Stromal cell of bone marrow (primary cell): ENCODE data around the gene CSF2RB.

Source experiments
- DNase-seq: peaks from one replicate; pipeline ENCODE4 v3.0.0-alpha.2; 2012; ENCODE audit warnings: low read depth

Gene CSF2RB

GRCh38 chr22:36891646-36892045 is 21.8 kb upstream of the CSF2RB start:
- no peak for DNase-seq

DNA sequence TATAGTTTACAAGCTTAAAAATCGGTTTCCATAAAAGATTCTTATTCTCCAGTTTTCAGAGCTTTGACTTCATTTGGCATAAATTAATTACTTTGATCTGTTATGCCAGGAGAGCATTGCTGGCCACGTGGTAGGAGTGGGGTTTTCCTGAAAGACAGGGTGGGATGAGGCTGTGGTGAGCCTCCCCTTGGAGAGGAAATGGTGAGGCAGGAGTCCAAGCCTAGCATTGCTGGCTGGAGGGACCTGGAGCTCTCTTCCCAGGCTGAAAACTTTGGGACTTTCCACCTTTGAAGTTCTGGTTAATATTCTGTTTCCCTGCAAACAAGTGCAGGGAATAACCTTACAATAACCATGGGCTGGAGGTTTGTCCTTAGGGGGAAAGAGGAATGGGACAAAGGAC is 21.1 kb upstream of the CSF2RB start:
- no peak for DNase-seq

DNA sequence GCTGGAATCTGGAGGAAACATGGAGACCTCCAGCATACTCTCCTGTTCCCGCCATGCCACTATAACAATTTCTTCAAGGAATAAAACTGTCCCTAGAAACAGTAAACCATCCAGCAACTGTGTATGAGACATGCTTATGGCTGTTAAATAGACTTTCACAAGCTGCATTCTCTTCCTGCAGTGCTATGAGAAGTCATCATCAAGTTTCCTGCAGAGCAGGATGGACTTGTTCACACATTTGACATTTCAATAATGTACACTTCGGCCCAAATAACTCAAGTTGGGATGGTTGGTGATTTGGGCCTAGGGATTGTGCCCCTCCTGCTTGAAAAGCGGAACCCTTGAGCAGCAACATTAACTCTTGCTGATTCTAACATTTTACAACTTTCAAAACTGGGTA is 20.2 kb upstream of the CSF2RB start:
- DNase-seq, result no peak

DNA sequence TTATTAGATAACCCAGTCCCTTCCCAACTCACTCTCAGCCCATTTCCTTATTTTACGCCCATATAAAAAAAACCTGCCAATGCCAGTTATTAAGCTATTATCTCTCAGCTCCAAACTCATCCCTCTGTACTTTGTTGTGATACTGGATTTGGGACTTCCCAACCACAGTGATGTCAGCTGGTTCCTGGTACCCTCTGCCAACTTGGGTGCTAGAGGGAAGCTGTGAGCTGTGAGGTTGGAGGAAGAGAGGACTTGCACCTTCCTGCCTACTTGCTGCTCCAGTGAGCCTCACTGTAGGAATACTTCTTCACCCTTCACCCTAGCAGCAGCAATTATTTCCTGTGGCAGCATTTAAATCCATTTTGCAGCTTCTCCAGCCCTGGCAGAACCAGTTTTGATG is 19.2 kb upstream of the CSF2RB start:
- no peak for DNase-seq

DNA sequence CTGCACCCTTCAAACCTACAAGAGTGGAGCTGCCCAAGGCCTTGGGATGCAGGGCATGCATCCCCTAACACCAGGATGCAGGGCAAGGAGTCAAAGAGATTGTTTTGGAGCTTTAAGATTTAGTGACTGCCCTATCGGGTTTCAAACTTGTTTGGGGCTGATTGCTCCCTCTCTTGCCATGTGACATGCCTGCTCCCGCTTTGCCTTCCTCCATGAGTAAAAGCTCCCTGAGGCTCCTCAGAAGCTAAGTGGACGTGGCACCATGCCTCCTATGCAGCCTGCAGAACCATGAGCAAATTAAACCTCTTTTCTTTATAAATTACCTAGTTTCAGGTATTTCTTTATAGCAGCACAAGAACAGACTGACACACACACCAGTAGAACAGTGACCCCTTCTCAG is 15.8 kb upstream of the CSF2RB start:
- DNase-seq, result no peak

DNA sequence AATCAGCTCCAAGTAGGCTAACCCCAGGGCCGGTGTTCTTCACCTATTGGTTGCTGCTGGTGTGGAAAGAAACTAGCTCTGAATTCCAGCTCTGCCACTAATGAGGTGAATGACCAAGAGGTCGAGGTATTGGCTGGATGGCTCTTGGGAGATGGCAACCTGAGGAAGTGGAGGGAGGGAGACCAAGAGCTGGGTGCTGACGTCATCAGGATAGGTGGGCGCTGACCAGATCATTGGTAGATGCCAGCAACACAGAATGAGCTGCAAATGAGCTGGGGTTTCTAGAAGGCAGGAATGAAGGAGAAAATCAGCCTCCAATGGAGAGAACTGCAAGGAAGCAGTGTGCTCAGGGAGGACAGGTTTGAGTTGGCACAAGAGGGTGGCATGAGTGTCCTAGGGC is 14.7 kb upstream of the CSF2RB start:
- DNase-seq, result no peak

- DNase-seq, result no peak
Observed at GRCh38 chr22:36899498-36899897, 13.9 kb upstream of the CSF2RB start.

- no peak for DNase-seq
Observed at GRCh38 chr22:36900225-36900624, 13.2 kb upstream of the CSF2RB start.

GRCh38 chr22:36900880-36901279 is 12.5 kb upstream of the CSF2RB start:
- DNase-seq, result no peak

DNA sequence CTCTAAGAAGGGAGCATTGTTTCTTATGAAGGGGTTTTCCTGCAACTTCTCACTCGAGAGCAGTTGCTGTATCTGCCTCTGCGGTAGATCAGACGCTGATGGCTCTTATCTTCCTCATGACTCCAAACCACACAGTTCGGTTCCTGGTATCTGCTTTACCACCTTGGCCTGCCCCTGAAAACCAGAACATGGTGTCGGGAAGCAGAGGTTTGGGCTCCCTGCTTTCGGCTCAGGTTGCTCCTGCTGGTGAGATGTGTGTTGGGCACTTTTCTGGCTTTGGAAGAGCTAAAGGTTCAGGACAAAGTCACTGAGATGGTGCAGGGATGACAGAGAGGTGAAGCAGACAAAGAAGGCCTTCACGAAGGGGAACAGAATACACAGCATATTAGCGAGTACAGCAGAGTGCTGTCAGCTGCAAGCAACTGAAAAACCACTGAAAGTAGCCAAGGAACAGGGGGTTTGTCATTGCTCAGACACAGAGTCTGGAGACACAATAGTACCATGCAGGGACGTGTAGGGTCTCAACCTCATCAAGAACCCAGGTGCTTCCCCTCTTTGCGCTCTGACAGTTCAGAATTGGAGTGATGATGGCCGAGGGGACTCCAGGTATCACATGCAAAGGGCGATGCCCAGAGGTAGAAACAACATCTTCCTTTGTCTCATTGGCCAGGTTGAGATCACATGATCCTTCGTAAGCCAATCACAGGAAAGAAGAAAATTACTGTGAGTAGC is 11.9 kb upstream of the CSF2RB start:
- DNase-seq, result no peak

- DNase-seq, result no peak
Observed at GRCh38 chr22:36902143-36902926, 11.1 kb upstream of the CSF2RB start.

DNA sequence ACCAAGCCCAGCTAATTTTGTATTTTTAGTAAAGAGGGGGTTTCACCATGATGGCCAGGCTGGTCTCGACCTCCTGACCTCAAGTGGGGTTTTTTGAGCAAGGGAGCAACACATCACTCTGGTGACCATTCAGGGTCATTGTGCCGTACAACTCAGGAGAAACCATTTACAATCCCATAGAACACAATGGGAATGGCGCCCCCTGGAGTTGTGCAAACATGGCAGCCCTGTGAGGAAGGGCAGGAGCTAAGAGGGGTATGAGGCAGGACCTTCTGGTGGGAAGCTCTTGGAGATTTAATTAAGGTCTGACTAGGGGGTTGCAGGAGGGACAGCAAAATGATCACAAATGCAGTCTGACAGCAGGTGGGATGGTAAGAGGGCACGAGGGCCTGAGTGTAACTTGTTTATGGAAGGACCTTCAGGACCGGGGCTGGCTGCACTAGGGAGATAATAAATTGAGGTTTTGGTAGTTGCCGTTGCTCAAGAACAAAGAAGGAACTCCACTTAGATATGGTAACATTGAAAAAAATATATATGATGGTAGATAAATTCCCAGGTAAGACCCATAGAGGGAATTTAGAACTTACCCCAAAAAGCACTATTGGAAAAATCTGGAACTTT is 9.1 kb upstream of the CSF2RB start:
- no peak for DNase-seq

- DNase-seq, result no peak
Observed at GRCh38 chr22:36907253-36908195, 5.9 kb upstream of the CSF2RB start.

- DNase-seq, result peak; percentile 3
Observed at GRCh38 chr22:36910461-36910860, 3.0 kb upstream of the CSF2RB start.

DNA sequence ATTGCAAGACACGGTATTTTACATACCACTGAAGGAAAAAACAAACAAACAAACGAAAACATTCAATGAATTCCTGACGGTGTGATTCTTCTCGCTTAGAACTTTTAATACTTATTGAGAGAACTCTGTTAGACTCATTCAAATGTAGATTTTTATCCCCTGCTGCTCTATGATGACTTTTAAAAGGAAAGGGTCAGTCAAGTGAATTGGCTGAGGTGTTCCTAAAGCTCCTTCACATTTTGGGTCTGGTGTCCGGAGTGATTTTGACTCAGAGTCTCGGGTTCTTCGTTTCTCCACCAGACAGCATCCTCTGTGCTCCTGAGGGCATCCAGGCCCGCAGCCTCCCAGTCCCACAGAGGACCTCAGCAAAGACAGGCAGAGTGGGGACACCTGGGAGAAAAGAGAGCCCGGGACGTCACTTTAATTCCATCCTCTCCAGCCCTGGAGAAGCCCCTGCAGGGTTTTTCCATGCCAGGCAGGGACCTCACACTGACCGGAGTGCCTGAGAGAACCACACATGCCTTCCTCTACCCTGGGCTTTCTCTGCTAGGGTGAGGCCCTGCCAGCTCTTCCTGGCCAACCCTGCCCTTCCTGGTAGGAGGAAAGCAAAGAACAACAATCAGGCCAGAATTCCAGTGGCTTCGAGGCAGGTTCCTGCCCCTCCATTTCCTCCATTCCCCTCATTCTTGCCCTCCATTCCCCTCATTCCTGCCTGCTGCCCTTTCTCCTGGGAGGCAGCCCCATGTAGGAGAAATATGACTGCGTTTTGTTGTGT is 1.4 kb upstream of the CSF2RB start:
- peak; percentile 3 for DNase-seq

GRCh38 chr22:36912694-36913426 is 568 bp upstream of the CSF2RB start:
- no peak for DNase-seq

GRCh38 chr22:36914390-36914752 is 943 bp downstream of the CSF2RB start:
- no peak for DNase-seq

DNA sequence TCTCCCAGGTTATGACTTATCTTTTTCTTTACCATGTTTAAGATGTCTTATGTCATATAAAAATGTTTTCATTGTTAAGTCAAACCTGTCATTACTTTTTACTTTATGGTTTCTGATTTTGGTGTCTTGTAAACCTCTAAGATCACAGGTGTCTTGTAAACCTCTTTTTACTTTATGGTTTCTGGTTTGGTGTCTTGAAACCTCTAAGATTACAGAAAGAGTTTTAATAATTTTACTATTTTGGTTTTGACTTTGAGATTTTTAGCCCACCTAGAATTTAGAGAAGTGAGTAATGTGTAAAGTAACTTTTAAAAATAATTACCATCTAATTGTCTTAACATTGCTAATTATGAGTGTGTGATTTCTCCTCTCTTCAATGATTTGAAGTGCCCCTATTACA is 2.6 kb downstream of the CSF2RB start:
- no peak for DNase-seq

DNA sequence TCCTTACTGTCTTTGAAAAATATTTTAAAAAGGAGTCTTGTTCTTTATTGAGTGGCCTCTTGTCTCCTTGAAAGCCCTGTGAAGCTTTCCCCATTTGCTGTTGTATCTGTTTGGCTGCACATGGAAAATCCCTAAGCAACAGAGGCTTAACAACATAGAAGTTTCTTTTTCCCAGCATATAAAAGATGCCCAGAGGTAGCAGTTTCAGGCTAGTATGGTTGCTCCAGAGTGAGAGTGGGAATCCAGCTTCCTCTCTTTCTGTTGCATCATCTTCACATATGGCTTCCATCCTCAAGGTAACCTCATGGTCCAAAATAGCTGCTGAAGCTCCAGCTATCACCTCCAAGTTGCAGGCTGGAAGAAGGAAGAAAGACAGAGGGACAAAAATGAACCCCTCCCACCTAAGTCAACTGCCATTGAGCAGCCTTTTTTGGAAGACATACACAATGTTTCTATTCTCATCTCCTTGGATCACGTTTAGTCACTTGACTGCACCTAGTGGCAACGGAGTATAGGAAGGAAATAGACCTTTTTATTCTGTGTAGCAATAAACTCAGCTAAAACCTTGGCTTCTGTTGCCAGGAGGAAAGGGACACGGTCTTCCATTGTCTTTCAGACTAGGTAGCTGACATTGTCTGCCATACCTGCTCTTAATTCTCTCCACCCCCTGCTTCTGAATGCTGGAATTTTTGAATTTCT is 5.3 kb downstream of the CSF2RB start:
- DNase-seq, result no peak
